Spleen (tissue), 11 donors: ENCODE measurements around the gene SMG9. TPM values are rescaled to one million over a fixed set of nuclear protein-coding genes. Genes with fewer than 3 reads are reported as not detected.

Source experiments
- DNase-seq: peaks from one replicate; pipeline ENCODE4 v3.0.0-alpha.2; 2020
- H3K27ac ChIP-seq, 8 donors: fragments of 200-600 bp; sonication (generic) in 7 of 8; 1 replicate in 4 of 8; 2 replicates in 4 of 8; pipeline versions ENCODE4 v1.5.0 to v1.8.0; 2016 to 2021; ENCODE audit warnings: inconsistent platforms in 4 of 8, mild to moderate bottlenecking in 4 of 8, moderate library complexity in 1 of 8
- H3K27me3 ChIP-seq, 7 donors: fragments of 200-600 bp; sonication (generic) in 6 of 7; replicated peaks in 1 of 7; 1 replicate in 4 of 7; 2 replicates in 3 of 7; pipeline versions ENCODE4 v1.5.0 to v1.8.0; 2016 to 2021; ENCODE audit warnings: inconsistent platforms in 3 of 7, mild to moderate bottlenecking in 1 of 7
- H3K36me3 ChIP-seq, 6 donors: fragments of 200-600 bp; sonication (generic) in 5 of 6; 1 replicate in 4 of 6; 2 replicates in 2 of 6; pipeline versions ENCODE4 v1.5.0 to v1.8.0; 2016 to 2021; ENCODE audit warnings: inconsistent platforms in 2 of 6
- H3K4me1 ChIP-seq, 6 donors: fragments of 200-600 bp; sonication (generic) in 5 of 6; 1 replicate in 3 of 6; 2 replicates in 3 of 6; pipeline versions ENCODE4 v1.5.0 to v1.8.0; 2016 to 2021; ENCODE audit warnings: inconsistent platforms in 3 of 6
- H3K4me3 ChIP-seq, 8 donors: fragments of 200-600 bp; sonication (generic) in 7 of 8; 1 replicate in 4 of 8; 2 replicates in 4 of 8; pipeline versions ENCODE4 v1.5.0 to v1.8.0; 2016 to 2021; ENCODE audit warnings: inconsistent platforms in 4 of 8, mild to moderate bottlenecking in 4 of 8, moderate library complexity in 2 of 8
- H3K9me3 ChIP-seq, 8 donors: fragments of 200-600 bp; sonication (generic) in 7 of 8; 1 replicate in 4 of 8; 2 replicates in 4 of 8; pipeline versions ENCODE4 v1.5.0 to v1.8.0; 2016 to 2021; ENCODE audit warnings: inconsistent platforms in 4 of 8
- CTCF ChIP-seq, 11 experiments: fragments of 200-600 bp in 7 of 11; fragments of 450-650 bp in 4 of 11; sonication (generic) in 4 of 11; IDR thresholded peaks in 8 of 11; conservative IDR thresholded peaks in 3 of 11; 1 replicate in 7 of 11; 2 replicates in 4 of 11; pipeline versions ENCODE4 v1.4.0 to v1.8.0; 2016 to 2021; ENCODE audit warnings: antibody characterized with exemption in 11 of 11, inconsistent platforms in 4 of 11, mild to moderate bottlenecking in 1 of 11
- POLR2A ChIP-seq, 3 donors: fragments of 450-650 bp; IDR thresholded peaks; one replicate each; pipeline ENCODE4 v1.5.1; 2017; ENCODE audit warnings: antibody characterized with exemption in 3 of 3, mild to moderate bottlenecking in 1 of 3
- POLR2AphosphoS5 ChIP-seq, 3 donors: sonication (generic); formaldehyde crosslinking; IDR thresholded peaks; one replicate each; pipeline ENCODE4 v1.5.1; 2017; ENCODE audit warnings: antibody characterized with exemption in 3 of 3
- WGBS, 5 donors: extraction: QIAGEN DNeasy Blood & Tissue Kit in 3 of 5; methylation state at CpG; one replicate each; pipeline versions ENCODE4 v1.1.5 to v1.1.7; 2013 to 2018; 5-methylcytosine and 5-hydroxymethylcytosine counted together
- intact Hi-C: fragments of 100-400 bp; cut with DNase I; formaldehyde crosslinking; loops from one replicate; pipeline ENCODE4 v1.15.0; 2023; ENCODE audit warnings: low total_unique reads
- polyA plus RNA-seq, 3 donors: library from polyadenylated mRNA; stranded (reverse); fragments of 200-250 nt; gene quantifications; one replicate each; pipeline ENCODE4 v1.2.1, GENCODE V29; 2013
- total RNA-seq, 7 donors: library from RNA; depleted of rRNA in 3 of 7; stranded (reverse); fragments of >200 nt in 3 of 7; fragmentation: NEBNext Ultra II Directional in 4 of 7; extraction: Animal tissue kit (Norgen Biotek cat#: 25700) in 4 of 7; gene quantifications; one replicate each; pipeline versions ENCODE4 v1.1.0 to v1.2.1, GENCODE V29; 2016 to 2021
- donor health status: healthy with polysubstance abuse.
- donor health status: DM: no; HTN: no; CAD: no; lungs with moderate emphysema.
- donor health status: DM: no; HTN: no; CAD: no.
- donor health status: Bipolar disorder and iron deficiency.
- donor health status: healthy.
- donor health status: DM: no; HTN: no; CAD: no.
- donor health status: DM: yes; HTN: yes; CAD: no.

SMG9 gene
- total and polyA plus RNA-seq, 10 donors = 30.9 to 65.9 (median 45.2) TPM

GRCh38 chr19:43799502-43800142 lies 44.9 kb upstream of the SMG9 start:
- Histone ChIP-seq H3K27me3 (peaks cover 0 to 27% (median 0%) of the 10 kb centered on the region in 7 donors), H3K4me1 (peaks cover 0 to 22% (median 9%) of the 10 kb centered on the region in 6 donors), H3K36me3 (peaks cover 0 to 22% (median 0%) of the 10 kb centered on the region in 6 donors), H3K9me3 (peaks cover 0 to 8% (median 2%) of the 10 kb centered on the region in 8 donors), H3K4me3 (peak overlapping the region in 6 of 8 donors; percentile 45 to 77 (median 56)), H3K27ac (peak overlapping the region in 5 of 8 donors; percentile 36 to 75 (median 59))
- 54 to 70% (median 64%) methylated on average over 5 to 6 of the region's 6 CpGs for WGBS, 5 donors
- DNase-seq = no peak
- TF ChIP-seq POLR2AphosphoS5 (IDR thresholded peaks at IDR 0.05) (peak in 2 of 3 donors; percentile 15 to 32), CTCF (IDR thresholded peaks at IDR 0.05 in 8 of 11, conservative IDR thresholded peaks at IDR 0.05 in 3 of 11) (no peak), POLR2A (IDR thresholded peaks at IDR 0.05) (no peak)
- intact Hi-C loops = no loop called here

GRCh38 chr19:43798546-43799409 lies 44.0 kb upstream of the SMG9 start:
- 16 to 22% (median 18%) methylated on average over 48 to 70 of the region's 70 CpGs for WGBS, 5 donors
- Histone ChIP-seq H3K4me3 (peak overlapping the region; percentile 45 to 77 (median 56)), H3K27ac (peak overlapping the region in 5 of 8 donors; percentile 36 to 75 (median 59)), H3K27me3 (peaks cover 0 to 35% (median 0%) of the 10 kb centered on the region in 7 donors), H3K36me3 (peaks cover 0 to 22% (median 0%) of the 10 kb centered on the region in 6 donors), H3K4me1 (peaks cover 0 to 22% (median 9%) of the 10 kb centered on the region in 6 donors), H3K9me3 (peaks cover 0 to 8% (median 2%) of the 10 kb centered on the region in 8 donors)
- TF ChIP-seq POLR2AphosphoS5 (IDR thresholded peaks at IDR 0.05) (peak in 2 of 3 donors; percentile 62), POLR2A (IDR thresholded peaks at IDR 0.05) (no peak)
- intact Hi-C loops = no loop called here
- peak; percentile 84 for DNase-seq

GRCh38 chr19:43798026-43798545 lies 43.3 kb upstream of the SMG9 start:
- Histone ChIP-seq H3K36me3 (peaks cover 0 to 22% (median 0%) of the 10 kb centered on the region in 6 donors), H3K9me3 (peaks cover 0 to 8% (median 2%) of the 10 kb centered on the region in 8 donors), H3K4me1 (peaks cover 0 to 22% (median 9%) of the 10 kb centered on the region in 6 donors), H3K4me3 (peak overlapping the region; percentile 45 to 77 (median 56)), H3K27me3 (peaks cover 0 to 42% (median 0%) of the 10 kb centered on the region in 7 donors), H3K27ac (peak overlapping the region in 3 of 8 donors; percentile 53 to 75 (median 61))
- WGBS, 5 donors = 41 to 60% (median 49%) methylated on average over 2 to 5 of the region's 5 CpGs
- intact Hi-C loops = no loop called here
- TF ChIP-seq CTCF (IDR thresholded peaks at IDR 0.05 in 8 of 11, conservative IDR thresholded peaks at IDR 0.05 in 3 of 11) = no peak
- no peak for TF ChIP-seq POLR2AphosphoS5 (IDR thresholded peaks at IDR 0.05)
- TF ChIP-seq POLR2A (IDR thresholded peaks at IDR 0.05) = no peak
- DNase-seq = no peak

GRCh38 chr19:43797556-43797955 lies 42.8 kb upstream of the SMG9 start:
- intact Hi-C loops = no loop called here
- H3K36me3 ChIP-seq = peaks cover 0 to 22% (median 0%) of the 10 kb centered on the region in 6 donors
- TF ChIP-seq POLR2A (IDR thresholded peaks at IDR 0.05) (no peak), POLR2AphosphoS5 (IDR thresholded peaks at IDR 0.05) (no peak), CTCF (IDR thresholded peaks at IDR 0.05 in 8 of 11, conservative IDR thresholded peaks at IDR 0.05 in 3 of 11) (no peak)
- WGBS, 5 donors = 86 to 96% (median 88%) methylated on average over 5 to 7 of the region's 7 CpGs
- no peak for DNase-seq
- peaks cover 0 to 8% (median 2%) of the 10 kb centered on the region in 8 donors for H3K9me3 ChIP-seq
- H3K27me3 ChIP-seq = peaks cover 0 to 48% (median 0%) of the 10 kb centered on the region in 7 donors
- H3K4me3 ChIP-seq = peak overlapping the region in 2 of 8 donors; percentile 58 to 77
- no peak overlapping the region for H3K27ac ChIP-seq
- peaks cover 0 to 22% (median 9%) of the 10 kb centered on the region in 6 donors for H3K4me1 ChIP-seq
